ENCODE results near the gene GFPT2. TPM values are rescaled to one million over a fixed set of nuclear protein-coding genes. Genes with fewer than 3 reads are reported as not detected.

GFPT2 gene
- 10 to 100 TPM in 2 of 4 donors, 1 to 10 TPM in 2; 8.2 to 26.6 (median 11.1) TPM for total RNA-seq

- Histone ChIP-seq H3K4me3 (replicated peaks in 1 of 3) (peak within 1 kb of the TSS; percentile 19 to 62 (median 59)), H3K27ac (peak within 1 kb of the TSS in 2 of 3 donors; percentile 0 to 50), H3K36me3 (no peaks in the 10 kb centered on the region), H3K27me3 (no peaks in the 10 kb centered on the region), H3K9me3 (no peaks in the 10 kb centered on the region), H3K4me1 (peaks cover 0 to 9% of the 10 kb centered on the region in 2 donors)
- intact Hi-C loops (cut with DNase I): loop anchor here (10.0 kb wide), 1 partner anchor 111 kb away; no protein-coding TSS in a partner anchor
- peak; percentile 84 to 85 for DNase-seq
- no peak for TF ChIP-seq CTCF (IDR thresholded peaks at IDR 0.05)
- peak; percentile 33 to 66 for TF ChIP-seq POLR2A (IDR thresholded peaks at IDR 0.05)
- no CpG with 5 or more reads among the region's 106 CpGs for WGBS, 2 donors
Observed at GRCh38 chr5:180353048-180353979, at the start of gene GFPT2. Gene GFPT2 (minus strand): TSS chr5:180353336. CDS start chr5:180353217, 119 bp downstream.

GRCh38 chr5:180402716-180403115, 49.6 kb upstream of the GFPT2 start:
- H3K4me1 ChIP-seq: no peaks in the 10 kb centered on the region
- H3K4me3 ChIP-seq (replicated peaks in 1 of 3): no peak overlapping the region
- H3K27ac ChIP-seq: no peak overlapping the region
- H3K9me3 ChIP-seq: no peaks in the 10 kb centered on the region
- intact Hi-C loops (cut with DNase I): no loop called here
- H3K36me3 ChIP-seq: no peaks in the 10 kb centered on the region
- DNase-seq: no peak
- TF ChIP-seq CTCF (IDR thresholded peaks at IDR 0.05): no peak
- 92 to 94% methylated on average over 13 of the region's 13 CpGs for WGBS, 2 donors
- H3K27me3 ChIP-seq: no peaks in the 10 kb centered on the region

GRCh38 chr5:180401229-180401907, 48.2 kb upstream of the GFPT2 start:
- Histone ChIP-seq H3K4me3 (replicated peaks in 1 of 3) (no peak overlapping the region), H3K27me3 (no peaks in the 10 kb centered on the region), H3K4me1 (no peaks in the 10 kb centered on the region), H3K9me3 (no peaks in the 10 kb centered on the region), H3K36me3 (no peaks in the 10 kb centered on the region), H3K27ac (no peak overlapping the region)
- WGBS, 2 donors: 90 to 93% methylated on average over 11 of the region's 11 CpGs
- no peak for DNase-seq
- TF ChIP-seq CTCF (IDR thresholded peaks at IDR 0.05) (no peak), POLR2A (IDR thresholded peaks at IDR 0.05) (no peak)
- intact Hi-C loops (cut with DNase I): no loop called here

- 84 to 85% methylated on average over 9 of the region's 9 CpGs for WGBS, 2 donors
- H3K27me3 ChIP-seq: no peaks in the 10 kb centered on the region
- H3K36me3 ChIP-seq: no peaks in the 10 kb centered on the region
- no peak for TF ChIP-seq POLR2A (IDR thresholded peaks at IDR 0.05)
- TF ChIP-seq CTCF (IDR thresholded peaks at IDR 0.05): no peak
- no peak overlapping the region for H3K4me3 ChIP-seq (replicated peaks in 1 of 3)
- H3K4me1 ChIP-seq: no peaks in the 10 kb centered on the region
- DNase-seq: no peak
- H3K9me3 ChIP-seq: no peaks in the 10 kb centered on the region
- H3K27ac ChIP-seq: no peak overlapping the region
- intact Hi-C loops (cut with DNase I): no loop called here
Observed at GRCh38 chr5:180400416-180400815, 47.3 kb upstream of the GFPT2 start.
